Stimulated activated CD4-positive, alpha-beta T cell treated with anti-CD3 and anti-CD28 coated beads, Interleukin-15, amount 100 ng/mL, for 1 hour (primary cell): ENCODE results near the gene CCNB2.
"Not testable (repeated sequence)": the region's sequence is repeated elsewhere in the genome, so short reads cannot be mapped to it uniquely, and the experiment has no call there.

Experiments
- DNase-seq, 2 donors: peaks; one replicate each; pipeline ENCODE4 v3.0.0-alpha.2; 2020; ENCODE audit warnings: low read depth in 1 of 2, low spot score in 1 of 2

The CCNB2 gene

DNA sequence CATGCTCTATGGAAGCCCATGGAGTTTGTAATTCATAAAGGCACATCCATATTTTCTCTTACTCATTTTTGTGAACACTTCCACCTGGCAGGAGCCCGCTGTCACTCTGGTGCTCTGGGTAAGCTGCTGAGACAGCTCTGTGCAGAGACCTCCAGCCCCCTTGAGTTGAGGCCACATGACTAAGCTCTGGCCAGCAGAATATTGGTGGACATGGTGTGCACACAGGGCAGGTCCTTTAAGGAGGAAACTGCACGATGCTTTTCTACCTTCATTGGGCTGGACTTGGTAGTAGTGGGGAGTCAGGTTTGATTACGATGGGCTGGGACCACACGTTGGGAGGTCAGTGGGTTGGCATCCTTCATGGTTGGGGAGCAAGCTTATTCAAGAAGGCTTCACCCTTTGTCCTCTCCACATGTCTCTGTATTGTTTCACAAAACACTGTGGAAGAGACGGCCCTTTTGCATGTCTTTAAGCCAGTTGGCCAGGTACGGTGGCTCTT is 29.0 kb downstream of the CCNB2 start:
- DNase-seq, result no peak

DNA sequence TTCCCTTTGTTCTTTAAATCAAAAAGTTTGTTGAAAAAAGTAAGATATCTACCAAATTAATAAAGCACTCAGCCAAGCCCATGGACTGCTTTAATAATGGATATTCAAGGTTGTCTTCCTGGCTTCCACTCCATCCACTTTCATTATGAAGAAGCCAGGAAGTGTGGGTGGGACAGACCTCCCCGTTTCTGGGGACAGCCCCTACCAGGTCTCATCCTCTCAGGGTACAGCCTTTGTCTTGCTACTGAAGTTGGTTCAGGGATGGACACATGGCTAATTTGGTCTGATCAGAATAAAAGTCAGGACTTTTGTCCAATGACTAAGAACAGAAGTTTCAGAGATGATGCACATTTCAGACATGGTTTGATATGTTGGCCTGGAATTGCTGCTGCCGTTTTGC is 32.6 kb downstream of the CCNB2 start:
- DNase-seq, result no peak

DNA sequence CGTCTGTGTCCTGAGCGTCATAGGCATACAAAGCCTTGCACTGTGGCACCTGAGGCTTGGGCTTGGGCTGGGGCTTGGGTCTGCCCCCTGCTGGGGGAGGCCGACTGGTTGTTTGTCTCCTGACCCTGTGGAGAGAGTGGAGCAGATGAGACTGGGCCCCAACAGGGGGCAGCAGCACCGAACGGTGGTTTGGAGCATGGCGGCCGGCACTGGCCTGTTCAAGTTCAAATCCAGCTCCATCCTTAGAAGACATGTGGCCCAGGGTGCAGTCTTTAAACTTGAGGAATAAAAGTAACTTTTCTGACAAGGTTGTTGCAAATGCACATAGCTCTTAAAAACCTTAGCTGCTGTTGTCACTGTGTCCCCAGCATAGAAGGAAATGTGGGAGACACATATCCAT is 33.3 kb downstream of the CCNB2 start:
- DNase-seq, result peak; percentile 18 to 32

DNA sequence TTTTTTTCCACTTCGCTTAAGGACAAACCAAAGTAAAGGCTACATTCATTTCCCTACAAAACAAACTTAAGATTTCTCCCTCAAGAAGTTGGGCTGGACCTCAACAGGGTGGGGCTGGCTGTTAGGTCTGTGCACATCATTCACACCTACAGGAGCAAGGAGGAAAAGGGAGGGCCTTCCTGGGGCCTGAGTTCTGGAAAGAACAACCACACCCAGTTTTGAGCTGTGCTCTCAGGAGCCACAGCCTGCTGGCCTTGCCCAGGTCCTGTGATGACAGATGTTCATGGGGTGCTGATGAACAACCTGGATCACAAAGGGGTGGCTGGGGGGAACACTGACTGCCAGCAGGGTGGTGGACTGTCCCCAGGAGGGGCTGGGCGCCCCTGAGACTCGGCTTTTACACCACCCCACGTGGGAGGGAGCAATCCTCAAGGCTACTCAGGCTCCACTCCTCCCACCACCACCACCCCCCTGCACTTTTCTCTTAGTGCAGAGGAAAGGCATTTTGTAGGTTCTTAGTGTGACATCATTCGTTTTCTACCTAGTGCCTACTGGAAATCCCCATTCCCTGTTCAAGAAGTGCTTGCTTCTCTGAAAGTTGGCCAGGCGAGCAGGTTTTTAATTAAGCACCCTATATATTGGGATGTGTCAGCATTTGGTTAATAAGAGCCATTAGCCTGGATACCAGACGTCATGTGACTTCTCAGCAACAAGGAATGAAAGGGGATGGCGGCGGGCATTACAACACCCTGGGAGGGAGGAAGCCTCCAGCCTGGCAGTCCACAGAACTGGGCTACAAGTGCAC is 35.7 kb downstream of the CCNB2 start:
- no peak for DNase-seq

DNA sequence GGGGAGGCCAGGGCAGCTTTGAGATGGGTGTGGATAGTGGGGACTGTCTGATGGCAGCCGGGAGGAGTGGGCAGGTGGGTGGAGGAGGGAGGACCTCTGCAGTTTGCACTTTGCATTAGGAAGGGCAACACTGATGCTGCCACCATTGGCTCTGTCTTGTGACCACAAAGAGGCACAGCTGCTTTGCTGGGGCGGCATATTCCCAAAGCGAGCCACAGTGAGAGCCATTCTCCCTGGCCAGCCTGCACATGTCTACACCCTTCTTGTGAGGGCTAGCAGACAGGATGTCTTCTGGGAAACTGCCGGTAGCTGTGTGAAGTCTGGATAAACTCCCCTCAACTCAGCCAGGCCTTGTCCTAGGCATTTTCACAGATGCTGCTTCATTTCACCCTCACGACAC is 38.3 kb downstream of the CCNB2 start:
- no peak for DNase-seq

DNA sequence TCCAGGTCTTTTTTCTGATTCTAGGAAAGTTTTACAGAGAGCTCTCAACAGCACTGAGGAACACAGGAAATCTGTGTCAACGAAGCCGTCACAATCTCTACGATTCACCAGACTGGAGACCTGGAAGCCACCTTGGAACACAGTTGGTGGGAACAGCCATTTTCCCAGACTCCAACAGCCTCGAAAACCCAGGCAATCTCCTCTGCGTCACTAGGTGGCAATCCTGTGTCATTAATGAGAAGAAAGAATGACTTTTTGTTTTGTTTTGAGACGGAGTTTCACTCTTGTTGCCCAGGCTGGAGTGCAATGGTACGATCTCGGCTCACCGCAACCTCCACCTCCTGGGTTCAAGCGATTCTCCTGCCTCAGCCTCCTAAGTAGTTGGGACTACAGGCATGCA is 39.6 kb downstream of the CCNB2 start:
- DNase-seq, result not testable (repeated sequence)

DNA sequence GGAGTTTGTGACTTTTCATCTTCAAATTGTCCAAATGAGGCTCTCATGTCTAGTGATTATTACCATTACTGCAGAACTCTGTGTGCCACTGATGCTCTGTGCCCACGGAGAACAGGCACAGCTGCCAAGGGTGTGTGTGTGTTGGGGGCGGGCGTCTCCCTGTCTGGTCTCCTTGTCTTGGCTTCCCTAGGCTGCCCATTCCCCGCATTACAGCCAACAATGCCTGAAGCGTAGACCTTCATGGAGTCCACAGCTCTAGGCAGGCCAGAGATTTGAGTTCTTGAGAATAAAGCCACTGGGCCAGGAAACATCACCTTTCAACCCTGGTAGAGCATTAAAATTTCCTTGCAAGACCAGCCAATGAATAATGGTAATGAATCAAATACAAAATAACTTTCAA is 42.7 kb downstream of the CCNB2 start:
- no peak for DNase-seq

DNA sequence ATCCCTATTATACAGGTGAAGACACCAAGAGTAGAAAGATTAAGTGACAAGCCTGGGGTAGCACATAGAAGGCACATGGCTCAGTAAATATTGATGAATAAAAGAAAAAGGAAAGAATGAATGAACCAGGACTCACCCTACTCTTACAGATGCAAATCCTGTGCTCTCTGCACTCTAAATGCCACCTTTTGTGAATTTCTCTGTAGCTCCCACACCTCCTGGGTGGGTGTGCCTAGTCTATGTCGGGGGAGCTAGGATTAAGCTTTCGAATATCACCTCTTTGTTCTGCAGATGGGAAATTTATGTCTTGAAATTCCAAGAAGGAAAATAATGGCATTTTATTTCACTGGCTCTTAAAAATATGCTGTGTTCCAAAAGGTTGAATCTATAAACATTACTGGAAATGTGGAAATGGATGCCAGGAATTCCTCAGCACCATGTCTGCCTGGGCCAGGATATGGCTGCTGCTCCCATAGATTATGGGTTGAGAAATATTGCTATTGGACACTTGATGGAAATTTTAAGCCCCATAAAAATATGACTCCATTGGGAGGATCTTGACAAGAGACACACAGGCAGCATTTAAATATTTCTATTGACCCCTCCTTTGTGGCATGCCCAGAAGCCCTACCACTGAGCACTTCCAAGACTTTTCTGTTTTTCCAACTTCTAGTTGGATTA is 43.3 kb downstream of the CCNB2 start:
- DNase-seq, result no peak

DNA sequence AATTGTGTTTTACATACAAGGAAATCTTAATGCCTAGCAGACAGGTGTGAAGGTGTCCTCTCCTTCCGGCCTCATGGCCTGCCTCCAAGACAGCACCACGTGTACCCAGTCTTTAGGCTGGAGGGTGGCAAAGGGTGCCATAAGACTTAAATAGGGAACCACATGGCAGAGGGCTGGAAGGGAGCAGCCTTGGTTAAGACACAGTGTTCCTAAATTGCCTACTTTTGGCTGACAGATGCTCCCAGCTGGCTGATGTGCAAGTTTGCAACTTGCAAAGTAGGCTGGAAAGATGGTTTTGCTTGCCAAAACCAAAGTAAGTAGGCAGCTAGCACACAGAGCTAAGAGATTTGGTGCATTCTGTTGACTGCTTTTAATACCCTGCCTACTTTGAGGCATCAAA is 45.2 kb downstream of the CCNB2 start:
- DNase-seq, result no peak

DNA sequence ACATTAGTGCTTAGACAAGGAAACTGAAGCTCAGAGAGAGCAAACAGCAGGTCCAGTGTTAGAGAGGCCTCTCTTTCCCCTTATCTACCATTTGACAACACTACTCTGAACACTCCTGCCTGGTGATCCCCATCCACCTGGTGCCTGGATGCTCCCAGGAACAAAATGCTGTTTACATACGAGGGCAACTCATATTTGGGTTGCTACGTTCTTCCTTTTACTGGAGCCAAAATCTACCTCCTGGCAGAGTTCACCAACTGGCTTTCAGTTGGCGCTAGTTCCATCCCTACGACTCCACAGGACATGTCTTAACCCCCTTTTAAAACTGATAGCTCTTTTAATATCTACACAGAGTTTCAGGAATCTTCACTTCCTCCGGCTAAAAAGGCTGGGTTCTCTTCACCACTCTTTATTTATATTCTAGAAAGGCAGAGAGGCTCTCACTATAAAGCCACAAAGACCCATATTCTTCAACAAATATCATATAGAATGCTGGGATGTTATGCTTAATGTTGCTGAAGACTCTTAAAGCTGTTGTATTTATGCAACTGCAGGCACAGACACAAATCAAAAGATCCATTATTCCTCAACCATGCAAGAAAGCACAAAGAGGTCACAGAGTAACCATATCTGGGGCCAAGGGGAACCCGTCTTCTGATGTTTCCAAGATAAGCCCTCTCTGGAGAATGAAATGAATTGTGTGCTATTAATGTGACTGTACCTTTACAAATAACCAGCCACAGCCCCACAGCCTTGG is 47.9 kb downstream of the CCNB2 start:
- no peak for DNase-seq

DNA sequence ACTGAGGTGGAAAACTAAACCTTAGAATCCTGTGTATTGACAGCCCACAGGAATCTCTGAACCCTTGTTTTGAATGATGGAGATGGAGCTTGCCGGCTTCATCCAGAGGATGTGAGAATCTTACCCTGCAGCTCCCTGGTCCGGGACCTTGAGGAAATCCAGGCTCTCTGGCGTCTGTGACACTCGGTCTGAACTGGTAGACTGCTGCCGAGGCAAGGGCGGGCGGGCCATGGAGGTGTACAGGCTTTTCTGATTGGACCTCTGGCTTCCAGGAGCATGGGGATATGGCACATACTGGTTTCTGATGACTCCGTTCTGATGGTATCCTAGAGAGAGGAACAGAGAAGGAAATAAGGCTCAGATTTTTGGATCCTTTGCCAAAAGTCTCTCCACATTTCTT is 48.5 kb downstream of the CCNB2 start:
- DNase-seq, result no peak

DNA sequence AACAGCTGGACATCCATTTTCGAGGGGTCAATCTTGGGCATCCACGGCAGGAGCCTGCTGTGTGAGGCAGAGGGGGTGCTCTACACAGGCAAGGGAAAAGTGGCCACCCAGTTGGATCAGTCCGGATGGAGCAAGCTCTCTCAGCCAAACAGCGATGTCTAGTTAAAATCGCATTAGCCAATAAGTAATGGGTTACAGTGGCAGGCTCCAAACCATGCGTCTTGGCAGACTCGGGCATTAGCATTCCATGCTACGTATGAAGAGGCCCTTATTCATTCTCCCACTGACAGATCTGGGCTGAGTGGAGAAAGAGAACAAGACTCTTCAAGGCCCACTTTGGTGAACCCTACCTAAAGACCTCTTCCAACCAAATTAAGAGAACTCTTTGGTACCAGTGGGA is 49.3 kb downstream of the CCNB2 start:
- DNase-seq, result no peak

DNA sequence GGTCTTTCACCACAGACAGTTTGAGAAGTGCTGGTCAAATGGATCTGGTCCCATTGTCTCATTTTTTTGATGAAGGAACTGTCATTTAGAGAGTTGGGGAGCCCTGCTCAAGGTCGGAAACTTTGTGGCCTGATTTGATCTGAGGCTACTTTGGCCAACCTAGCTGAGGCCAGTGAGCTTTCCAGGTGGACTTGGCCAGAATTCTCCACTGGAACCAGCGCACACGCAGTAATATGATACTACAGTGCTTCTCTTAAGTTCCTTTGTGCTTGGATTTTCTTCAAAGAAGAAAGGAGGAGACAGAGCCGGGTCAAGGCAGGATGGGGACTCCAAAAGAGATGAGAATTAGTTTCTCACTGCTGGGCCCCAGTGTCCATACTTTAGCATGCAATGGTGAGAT is 50.5 kb downstream of the CCNB2 start:
- no peak for DNase-seq

DNA sequence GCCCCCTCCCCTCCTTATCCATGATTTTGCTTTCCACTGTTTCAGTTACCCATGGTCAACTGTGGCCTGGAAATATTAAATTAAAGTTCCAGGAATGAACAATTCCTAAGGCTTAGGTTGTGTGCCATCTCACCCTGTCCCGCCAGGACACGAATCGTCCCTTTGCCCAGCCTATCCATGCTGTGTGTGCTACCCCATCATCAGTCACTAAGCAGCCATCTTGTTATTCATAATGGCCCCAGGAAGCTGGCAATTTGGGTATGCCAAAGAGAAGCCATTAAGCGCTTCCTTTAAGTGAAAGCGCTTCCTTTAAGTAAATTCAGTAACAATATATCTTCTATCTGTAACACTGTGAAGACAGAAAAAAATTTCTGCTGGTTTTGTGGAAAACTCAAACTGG is 52.5 kb downstream of the CCNB2 start:
- DNase-seq, result no peak

DNA sequence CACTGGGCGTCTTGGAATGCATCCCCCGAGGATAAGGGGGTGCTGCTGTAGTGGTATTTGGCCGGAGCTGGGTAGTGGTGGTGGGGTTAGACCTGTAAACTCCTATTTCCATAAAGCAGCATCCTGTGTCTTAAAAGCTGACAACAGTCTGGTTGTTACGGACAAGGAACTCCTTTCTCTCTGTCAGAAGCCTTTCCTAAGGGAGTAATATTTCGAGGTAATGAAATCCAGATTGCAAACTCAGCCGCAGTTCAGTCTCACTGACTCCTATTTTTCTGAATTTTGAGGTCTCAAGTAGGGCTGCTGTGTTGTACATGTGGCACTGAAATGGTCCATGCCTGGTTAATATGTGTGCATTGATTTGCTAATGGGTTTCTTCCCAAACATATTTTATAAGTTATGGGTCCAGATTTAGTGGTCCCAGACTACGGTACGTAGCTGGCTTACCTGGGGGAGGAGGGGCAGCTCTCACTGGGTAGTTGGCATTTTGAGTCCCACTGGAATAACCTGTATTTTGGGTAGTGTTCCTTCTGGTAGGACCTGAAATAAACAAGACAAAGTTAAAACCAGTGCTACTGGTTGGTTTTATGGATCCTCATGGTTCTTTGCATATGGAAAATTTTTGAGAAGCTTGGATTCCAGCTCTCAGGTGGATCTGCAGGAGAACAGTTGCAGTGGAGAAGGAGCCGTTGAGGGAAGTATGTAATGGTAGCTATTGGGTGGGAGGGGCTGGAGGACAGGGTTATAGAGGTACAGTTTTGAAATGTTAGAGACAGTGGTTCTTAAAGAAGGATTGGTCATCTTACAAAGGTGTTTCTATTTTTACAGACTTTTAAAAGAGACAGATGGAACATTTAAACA is 53.1 kb downstream of the CCNB2 start:
- DNase-seq, result no peak

DNA sequence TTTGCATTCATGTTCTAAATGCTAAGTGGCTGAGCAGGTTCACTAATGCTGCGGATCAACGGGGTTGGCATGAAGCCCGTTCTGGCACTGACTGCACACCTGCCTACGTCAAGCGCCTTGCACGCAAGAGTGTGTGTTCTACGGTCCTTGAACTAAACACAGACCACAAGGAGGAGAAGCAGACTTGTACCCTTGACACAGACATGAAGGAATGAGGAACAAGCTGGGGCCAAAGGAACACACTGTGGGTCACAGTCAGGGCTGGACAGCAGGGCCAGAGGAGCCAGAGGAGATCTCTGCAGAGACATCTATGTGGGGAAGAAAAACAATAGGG is 53.7 kb downstream of the CCNB2 start:
- no peak for DNase-seq

DNA sequence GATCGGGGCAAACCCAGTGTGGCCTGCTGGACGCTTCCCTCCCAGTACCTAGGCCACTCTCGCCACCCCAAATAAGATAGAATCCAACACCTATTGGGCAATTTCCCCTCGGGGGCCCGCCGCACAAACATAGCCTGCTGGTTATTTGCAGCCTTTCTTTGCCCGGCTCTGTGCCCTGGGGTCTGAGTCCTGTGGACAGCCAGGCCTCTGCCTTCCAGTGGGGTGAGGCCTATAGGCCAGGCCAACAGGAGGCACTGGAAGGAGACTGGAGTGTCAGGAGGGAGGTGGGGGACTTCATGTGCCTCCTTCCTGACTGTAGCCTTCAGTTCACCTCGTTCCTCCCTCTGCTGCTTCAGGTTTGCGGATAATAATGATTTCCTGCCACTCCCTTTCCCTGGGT is 54.3 kb downstream of the CCNB2 start:
- DNase-seq, result no peak

DNA sequence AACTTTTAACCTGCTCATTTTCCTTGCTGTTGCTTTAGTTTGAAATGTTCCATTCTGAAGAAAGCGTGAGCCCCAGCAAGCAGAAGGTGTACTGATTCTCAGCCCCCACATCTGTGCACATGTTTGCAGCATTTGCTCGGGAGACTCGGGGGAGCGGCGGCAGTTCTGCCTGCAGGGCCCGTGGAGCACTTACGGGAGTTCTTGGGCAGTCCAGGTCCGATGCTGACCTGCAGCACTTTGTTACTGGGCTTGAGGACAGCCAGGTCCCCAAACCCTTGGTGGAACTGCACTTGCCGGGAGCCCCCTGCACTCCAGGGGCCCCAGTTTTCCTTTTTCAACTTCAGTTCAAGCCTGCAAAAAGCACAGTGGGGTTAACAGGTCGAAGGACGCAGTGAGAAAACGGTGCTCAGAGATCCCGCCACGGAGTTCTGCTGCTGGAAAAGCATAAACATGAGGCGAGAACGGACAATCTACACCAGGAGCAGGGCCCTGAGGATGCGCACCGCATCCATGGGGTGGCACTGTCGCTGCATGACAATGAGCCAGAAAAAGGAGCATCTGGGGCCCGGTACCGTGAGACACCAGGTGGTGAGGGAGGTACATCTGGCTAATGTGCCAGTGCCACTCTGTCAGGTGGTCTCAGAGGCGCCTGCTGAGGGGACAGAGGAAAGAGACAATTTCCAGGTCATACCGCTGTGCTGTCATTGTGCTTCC is 56.1 kb downstream of the CCNB2 start:
- DNase-seq, result no peak

DNA sequence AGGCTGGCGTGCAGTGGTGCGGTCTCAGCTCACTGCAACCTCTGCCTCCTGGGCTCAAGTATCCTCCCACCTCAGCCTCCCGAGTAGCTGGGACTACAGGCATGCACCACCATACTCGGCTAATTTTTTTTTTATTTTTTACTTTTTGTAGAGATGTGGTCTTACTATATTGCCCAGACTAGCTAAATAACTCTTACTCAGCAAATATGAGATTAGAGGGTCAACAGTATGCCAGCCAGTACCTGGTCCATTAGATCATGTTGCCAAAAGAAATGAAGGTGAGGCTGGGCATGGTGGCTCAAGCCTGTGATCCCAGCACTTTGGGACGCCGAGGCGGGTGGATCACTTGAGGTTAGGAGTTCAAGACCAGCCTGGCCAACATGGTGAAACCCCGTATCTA is 57.1 kb downstream of the CCNB2 start:
- not testable (repeated sequence) for DNase-seq

DNA sequence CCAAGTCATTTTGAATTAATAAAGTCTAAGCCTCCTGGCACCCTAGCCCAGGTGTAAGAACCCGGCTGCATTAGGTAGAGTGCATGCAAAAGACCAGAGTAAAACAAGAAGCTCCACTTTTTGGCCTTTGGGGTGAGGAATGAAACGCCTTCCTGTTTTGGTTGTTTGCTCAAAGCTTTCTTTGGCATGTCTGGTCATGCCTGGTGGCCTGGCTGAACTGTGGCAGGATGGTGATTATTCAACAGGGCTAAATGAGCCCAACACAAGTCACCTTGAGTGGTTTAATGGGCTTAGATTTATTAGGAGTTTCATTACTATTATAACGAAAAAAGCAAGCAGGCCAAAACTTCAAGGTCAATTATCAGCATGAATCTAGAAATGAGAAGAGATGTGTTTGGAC is 60.8 kb downstream of the CCNB2 start:
- no peak for DNase-seq

DNA sequence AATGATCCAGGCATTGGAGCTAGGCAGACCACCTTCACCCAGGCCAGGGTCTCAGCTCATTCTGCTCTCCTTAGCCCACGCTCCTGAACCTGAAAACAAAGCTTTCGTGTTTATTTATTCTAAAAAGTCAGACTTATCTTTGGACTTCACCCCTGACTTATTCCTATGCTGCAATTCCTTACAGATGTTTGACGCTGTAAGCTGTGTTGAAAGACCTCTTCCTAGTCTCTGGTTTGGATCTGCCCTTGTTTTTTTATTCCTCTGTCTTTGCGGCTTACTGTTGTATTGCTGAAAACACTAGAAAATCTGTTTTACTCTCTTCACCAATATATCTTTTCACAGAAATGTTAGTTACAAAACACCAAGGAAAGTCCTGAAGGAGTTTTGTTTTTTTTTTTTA is 61.2 kb downstream of the CCNB2 start:
- DNase-seq, result no peak
